Measurements from ENCODE around the gene PRKD1.
"Not testable (repeated sequence)": the region's sequence is repeated elsewhere in the genome, so short reads cannot be mapped to it uniquely, and the experiment has no call there.

The PRKD1 gene

GRCh38 chr14:29741909-29742401 is 185.7 kb downstream of the PRKD1 start:
- Histone ChIP-seq H3K4me3 (ENCODE audit: low read depth, low read length) (no peak overlapping the region), H3K27ac (no peak overlapping the region), H3K36me3 (replicated peaks) (no peaks in the 10 kb centered on the region), H3K27me3 (replicated peaks) (no peaks in the 10 kb centered on the region)
- DNase-seq, result no peak
- in situ Hi-C loops (cut with HindIII; ENCODE audit: low pct_ligation_motif_present, low sequenced_read_pairs), result no loop called here
- TF ChIP-seq CTCF (IDR thresholded peaks at IDR 0.05; ENCODE audit: low read depth, low read length, missing control alignments), result no peak

DNA sequence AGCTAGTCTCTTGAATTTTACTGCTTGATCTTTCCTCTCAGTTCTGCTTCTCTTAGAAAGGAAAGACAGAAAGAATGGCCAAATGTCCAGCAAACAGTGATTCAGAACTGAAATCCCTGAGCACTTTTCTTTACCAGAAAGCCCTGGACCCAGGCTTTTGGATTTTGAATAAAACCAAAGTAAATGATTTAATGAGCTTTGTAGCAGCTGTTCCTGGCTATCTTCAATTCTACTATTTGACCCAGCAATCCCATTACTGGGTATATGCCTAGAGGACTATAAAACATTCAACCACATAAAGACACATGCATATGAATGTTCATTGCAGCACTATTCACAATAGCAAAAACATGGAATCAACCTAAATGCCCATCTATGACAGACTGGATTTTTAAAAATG is 187.2 kb downstream of the PRKD1 start:
- Histone ChIP-seq H3K27me3 (replicated peaks) (no peaks in the 10 kb centered on the region), H3K36me3 (replicated peaks) (no peaks in the 10 kb centered on the region), H3K27ac (no peak overlapping the region), H3K4me3 (ENCODE audit: low read depth, low read length) (no peak overlapping the region)
- in situ Hi-C loops (cut with HindIII; ENCODE audit: low pct_ligation_motif_present, low sequenced_read_pairs), result no loop called here
- no peak for DNase-seq
- TF ChIP-seq CTCF (IDR thresholded peaks at IDR 0.05; ENCODE audit: low read depth, low read length, missing control alignments), result no peak

GRCh38 chr14:29738950-29739349 is 188.7 kb downstream of the PRKD1 start:
- TF ChIP-seq CTCF (IDR thresholded peaks at IDR 0.05; ENCODE audit: low read depth, low read length, missing control alignments), result no peak
- DNase-seq, result no peak
- no peaks in the 10 kb centered on the region for H3K27me3 ChIP-seq (replicated peaks)
- in situ Hi-C loops (cut with HindIII; ENCODE audit: low pct_ligation_motif_present, low sequenced_read_pairs), result no loop called here
- H3K27ac ChIP-seq, result no peak overlapping the region
- H3K4me3 ChIP-seq (ENCODE audit: low read depth, low read length), result no peak overlapping the region
- H3K36me3 ChIP-seq (replicated peaks), result no peaks in the 10 kb centered on the region

DNA sequence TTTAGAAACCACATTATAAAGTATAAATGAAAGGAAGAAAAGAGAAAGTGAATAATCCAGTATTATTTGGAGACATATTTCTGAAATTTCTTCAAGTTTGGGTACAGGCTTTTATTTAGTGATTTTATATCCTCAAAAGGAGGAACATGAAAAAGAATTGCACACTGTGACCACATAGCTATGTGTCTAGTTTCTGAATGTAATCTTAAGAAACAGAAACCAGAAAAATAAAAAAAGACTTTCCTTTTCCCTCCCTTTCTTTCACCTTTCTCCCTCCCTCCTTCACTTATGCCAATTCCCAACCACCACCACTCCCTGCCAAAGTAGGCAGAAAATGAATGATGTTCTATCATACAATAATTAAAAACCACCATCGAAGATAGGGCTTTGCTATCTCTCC is 189.6 kb downstream of the PRKD1 start:
- no peaks in the 10 kb centered on the region for H3K36me3 ChIP-seq (replicated peaks)
- no peak overlapping the region for H3K4me3 ChIP-seq (ENCODE audit: low read depth, low read length)
- H3K27ac ChIP-seq, result no peak overlapping the region
- in situ Hi-C loops (cut with HindIII; ENCODE audit: low pct_ligation_motif_present, low sequenced_read_pairs), result no loop called here
- TF ChIP-seq CTCF (IDR thresholded peaks at IDR 0.05; ENCODE audit: low read depth, low read length, missing control alignments), result no peak
- no peak for DNase-seq
- H3K27me3 ChIP-seq (replicated peaks), result no peaks in the 10 kb centered on the region

DNA sequence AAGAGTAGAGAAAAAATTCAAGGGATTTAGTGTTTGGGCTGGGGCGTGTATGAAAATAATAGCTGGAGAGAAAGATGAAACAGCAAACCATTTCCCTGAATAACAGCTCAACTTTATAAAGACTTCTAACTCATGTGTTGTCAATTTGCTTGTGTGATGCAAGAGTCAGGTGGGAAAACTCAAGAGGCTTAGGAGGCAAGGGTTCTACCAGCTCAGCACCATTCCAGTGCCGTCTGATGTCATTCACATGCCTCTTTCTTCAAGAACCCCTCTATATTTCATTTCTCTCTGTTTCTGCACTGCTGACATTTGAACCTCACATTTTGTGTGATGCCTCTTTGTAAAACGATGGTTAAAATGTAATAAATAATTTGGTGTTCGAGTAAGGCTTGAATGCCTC is 192.2 kb downstream of the PRKD1 start:
- Histone ChIP-seq H3K27me3 (replicated peaks) (no peaks in the 10 kb centered on the region), H3K36me3 (replicated peaks) (no peaks in the 10 kb centered on the region), H3K4me3 (ENCODE audit: low read depth, low read length) (no peak overlapping the region), H3K27ac (no peak overlapping the region)
- no peak for DNase-seq
- in situ Hi-C loops (cut with HindIII; ENCODE audit: low pct_ligation_motif_present, low sequenced_read_pairs), result no loop called here
- TF ChIP-seq CTCF (IDR thresholded peaks at IDR 0.05; ENCODE audit: low read depth, low read length, missing control alignments), result no peak

GRCh38 chr14:29734732-29735131 is 192.9 kb downstream of the PRKD1 start:
- no peaks in the 10 kb centered on the region for H3K27me3 ChIP-seq (replicated peaks)
- no peak for TF ChIP-seq CTCF (IDR thresholded peaks at IDR 0.05; ENCODE audit: low read depth, low read length, missing control alignments)
- DNase-seq, result no peak
- in situ Hi-C loops (cut with HindIII; ENCODE audit: low pct_ligation_motif_present, low sequenced_read_pairs), result no loop called here
- H3K27ac ChIP-seq, result no peak overlapping the region
- no peak overlapping the region for H3K4me3 ChIP-seq (ENCODE audit: low read depth, low read length)
- H3K36me3 ChIP-seq (replicated peaks), result no peaks in the 10 kb centered on the region

DNA sequence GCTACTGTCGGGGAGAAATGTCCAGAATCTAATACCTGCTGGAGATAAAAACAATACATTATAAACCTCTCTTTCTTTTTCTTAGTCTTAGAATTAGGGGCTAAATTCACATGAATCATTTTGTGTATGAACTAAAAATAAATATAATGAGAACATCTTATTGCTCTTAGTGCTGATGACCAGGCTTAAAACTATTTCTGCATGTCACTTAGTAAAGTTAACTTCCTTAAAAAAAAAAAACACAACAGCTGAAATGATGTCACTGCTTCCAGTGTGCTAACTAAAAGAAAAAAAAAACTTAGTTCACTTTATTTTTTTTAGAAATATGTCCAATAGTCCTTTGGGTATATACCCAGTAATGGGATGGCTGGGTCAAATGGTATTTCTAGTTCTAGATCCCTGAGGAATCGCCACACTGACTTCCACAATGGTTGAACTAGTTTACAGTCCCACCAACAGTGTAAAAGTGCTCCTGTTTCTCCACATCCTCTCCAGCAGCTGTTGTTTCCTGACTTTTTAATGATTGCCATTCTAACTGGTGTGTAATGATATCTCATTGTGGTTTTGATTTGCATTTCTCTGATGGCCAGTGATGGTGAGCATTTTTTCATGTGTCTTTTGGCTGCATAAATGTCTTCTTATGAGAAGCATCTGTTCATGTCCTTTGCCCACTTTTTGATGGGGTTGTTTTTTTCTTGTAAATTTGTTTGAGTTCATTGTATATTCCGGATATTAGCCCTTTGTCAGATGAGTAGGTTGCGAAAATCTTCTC is 200.9 kb downstream of the PRKD1 start:
- DNase-seq; H3K27ac ChIP-seq; H3K4me3 ChIP-seq (ENCODE audit: low read depth, low read length); in situ Hi-C loops (cut with HindIII; ENCODE audit: low pct_ligation_motif_present, low sequenced_read_pairs); H3K36me3 ChIP-seq (replicated peaks); H3K27me3 ChIP-seq (replicated peaks): not testable (repeated sequence)
